Ovary (tissue), 9 donors: ENCODE results near the gene WBP11. TPM values are rescaled to one million over a fixed set of nuclear protein-coding genes. Genes with fewer than 3 reads are reported as not detected.
A peak's percentile ranks its signal among the peaks of the same experiment; 100 is the strongest.
"Not testable (repeated sequence)": the region's sequence is repeated elsewhere in the genome, so short reads cannot be mapped to it uniquely, and the experiment has no call there.

Source experiments
- DNase-seq, 5 donors: peaks; one replicate each; pipeline ENCODE4 v3.0.0-alpha.2; 2019 to 2020
- H3K27ac ChIP-seq, 2 donors: fragments of 200-600 bp; one replicate each; pipeline versions ENCODE4 v1.5.1 to v1.8.0; 2019 to 2022
- H3K27me3 ChIP-seq: fragments of 200-600 bp; one replicate; pipeline ENCODE4 v1.8.0; 2022
- H3K36me3 ChIP-seq: fragments of 200-600 bp; sonication (generic); one replicate; pipeline ENCODE4 v1.5.1; 2019
- H3K4me1 ChIP-seq: one replicate; pipeline ENCODE4 v1.8.1; 2013; ENCODE audit warnings: mild to moderate bottlenecking, moderate library complexity; ENCODE audit not compliant: insufficient read depth
- H3K4me3 ChIP-seq: fragments of 200-600 bp; sonication (generic); one replicate; pipeline ENCODE4 v1.5.1; 2017
- H3K9me3 ChIP-seq, 2 donors: fragments of 200-600 bp in 1 of 2; sonication (generic) in 1 of 2; one replicate each; pipeline versions ENCODE4 v1.5.1 to v1.8.1; 2013 to 2019; ENCODE audit warnings: mild to moderate bottlenecking in 1 of 2, moderate library complexity in 1 of 2
- EP300 ChIP-seq: sonication (generic); formaldehyde crosslinking; IDR thresholded peaks from one replicate; pipeline ENCODE4 v1.6.1; 2017; ENCODE audit warnings: antibody characterized with exemption
- POLR2A ChIP-seq: fragments of 450-650 bp; IDR thresholded peaks from one replicate; pipeline ENCODE4 v1.6.1; 2017; ENCODE audit warnings: antibody characterized with exemption, mild to moderate bottlenecking, moderate library complexity
- WGBS, 3 donors: extraction: QIAGEN DNeasy Blood & Tissue Kit in 1 of 3; methylation state at CpG; one replicate each; pipeline versions ENCODE4 v1.1.5 to v1.1.7; 2013 to 2017; 5-methylcytosine and 5-hydroxymethylcytosine counted together
- intact Hi-C, 4 donors: fragments of 100-400 bp; cut with DNase I; formaldehyde crosslinking; loops; one replicate each; pipeline versions ENCODE4 v1.11.0 to v1.15.1; 2022 to 2023
- polyA plus RNA-seq, 2 donors: library from polyadenylated mRNA; stranded (reverse); fragments of 200-250 nt in 1 of 2; fragments of 350-450 nt in 1 of 2; fragmentation: Illumina TruSeq in 1 of 2; extraction: RNeasy Lipid Tissue Mini Kit (QIAGEN cat#74804) in 1 of 2; gene quantifications; one replicate each; pipeline ENCODE4 v1.2.3, GENCODE V29; 2013 to 2014
- total RNA-seq, 7 donors: library from RNA; depleted of rRNA in 2 of 7; stranded (reverse); fragments of >200 nt in 2 of 7; fragmentation: NEBNext Ultra II Directional in 3 of 7; extraction: Animal tissue kit (Norgen Biotek cat#: 25700) in 3 of 7; gene quantifications; one replicate each; pipeline versions ENCODE4 v1.1.0 to v1.2.4, GENCODE V29; 2016 to 2023
- TF ChIP-seq, protein P1 (sequence below), 3 donors: fragments of 450-650 bp in 2 of 3; fragments of 200-600 bp in 1 of 3; IDR thresholded peaks; one replicate each; pipeline versions ENCODE4 v1.5.1 to v1.8.0; 2016 to 2022; ENCODE audit warnings: antibody characterized with exemption in 3 of 3, mild to moderate bottlenecking in 1 of 3
- donor health status: DM: no; HTN: no; CAD: no; lungs with moderate emphysema.
- donor health status: DM: no; HTN: no; CAD: no.
- donor health status: Bipolar disorder and iron deficiency.
- donor health status: DM: yes; HTN: yes; CAD: no.
- donor health status: DM: no; HTN: no; CAD: no.
- donor health status: DM: yes; HTN: yes; CAD: no.

WBP11 gene
- total and polyA plus RNA-seq, 9 donors = 12.9 to 84.1 (median 50.5) TPM

DNA sequence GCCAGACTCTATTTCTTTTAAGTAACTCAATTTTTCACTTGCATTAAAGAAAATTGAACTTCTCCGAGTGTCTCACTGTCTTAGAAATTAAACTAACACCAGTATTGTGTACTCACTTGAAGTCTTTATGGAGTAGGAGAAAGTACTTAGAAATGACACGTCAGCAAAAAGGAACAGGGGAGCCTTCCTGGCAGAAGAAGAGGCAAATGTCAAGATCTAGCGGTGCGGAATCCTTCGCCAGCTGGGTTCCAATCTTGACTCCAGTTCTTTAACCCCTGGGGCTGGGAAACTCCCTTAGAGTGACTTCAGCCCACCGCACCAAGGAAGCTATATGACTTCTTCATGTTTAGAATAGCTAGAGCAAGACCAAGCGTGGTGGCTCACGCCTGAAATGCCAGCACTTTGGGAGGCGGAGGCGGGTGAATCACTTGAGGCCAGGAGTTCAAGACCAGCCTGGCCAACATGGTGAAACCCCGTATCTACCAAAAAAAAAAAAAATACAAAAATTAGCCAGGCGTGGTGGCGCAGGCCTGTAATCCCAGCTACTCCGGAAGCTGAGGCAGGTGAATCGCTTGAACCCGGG, 34.4 kb downstream of the WBP11 start:
- intact Hi-C loops = no loop called here
- Histone ChIP-seq H3K4me1 (no peaks in the 10 kb centered on the region), H3K27ac (peak overlapping the region; percentile 74 to 91), H3K9me3 (no peaks in the 10 kb centered on the region), H3K27me3 (no peaks in the 10 kb centered on the region), H3K4me3 (peak overlapping the region; percentile 81), H3K36me3 (no peaks in the 10 kb centered on the region)
- peak; percentile 18 to 45 (median 32) for DNase-seq
- TF ChIP-seq POLR2A = no peak
- TF ChIP-seq, protein P1, sequence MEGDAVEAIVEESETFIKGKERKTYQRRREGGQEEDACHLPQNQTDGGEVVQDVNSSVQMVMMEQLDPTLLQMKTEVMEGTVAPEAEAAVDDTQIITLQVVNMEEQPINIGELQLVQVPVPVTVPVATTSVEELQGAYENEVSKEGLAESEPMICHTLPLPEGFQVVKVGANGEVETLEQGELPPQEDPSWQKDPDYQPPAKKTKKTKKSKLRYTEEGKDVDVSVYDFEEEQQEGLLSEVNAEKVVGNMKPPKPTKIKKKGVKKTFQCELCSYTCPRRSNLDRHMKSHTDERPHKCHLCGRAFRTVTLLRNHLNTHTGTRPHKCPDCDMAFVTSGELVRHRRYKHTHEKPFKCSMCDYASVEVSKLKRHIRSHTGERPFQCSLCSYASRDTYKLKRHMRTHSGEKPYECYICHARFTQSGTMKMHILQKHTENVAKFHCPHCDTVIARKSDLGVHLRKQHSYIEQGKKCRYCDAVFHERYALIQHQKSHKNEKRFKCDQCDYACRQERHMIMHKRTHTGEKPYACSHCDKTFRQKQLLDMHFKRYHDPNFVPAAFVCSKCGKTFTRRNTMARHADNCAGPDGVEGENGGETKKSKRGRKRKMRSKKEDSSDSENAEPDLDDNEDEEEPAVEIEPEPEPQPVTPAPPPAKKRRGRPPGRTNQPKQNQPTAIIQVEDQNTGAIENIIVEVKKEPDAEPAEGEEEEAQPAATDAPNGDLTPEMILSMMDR (IDR thresholded peaks at IDR 0.05) = no peak
- no peak for TF ChIP-seq EP300
- 21 to 34% (median 27%) methylated on average over 15 to 16 of the region's 16 CpGs for WGBS, 3 donors

DNA sequence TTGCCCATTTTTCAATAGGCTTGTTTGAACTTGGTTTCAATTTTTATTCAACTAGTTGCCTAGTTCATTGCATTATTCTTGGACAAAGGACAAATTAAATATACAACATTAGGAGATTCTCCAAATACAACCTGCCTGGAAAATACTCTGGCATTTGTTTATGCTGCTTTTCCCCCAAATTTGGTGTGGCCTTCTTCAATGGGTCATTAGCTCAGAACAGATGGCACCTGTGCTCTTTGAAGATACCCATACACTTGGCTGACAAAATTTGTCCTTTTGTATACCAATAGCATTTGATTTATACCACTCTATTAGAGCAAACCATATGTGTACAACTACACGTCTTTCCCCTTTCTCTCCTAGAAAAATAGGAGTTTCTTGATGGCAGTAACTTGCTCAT, 35.7 kb downstream of the WBP11 start:
- no peaks in the 10 kb centered on the region for H3K4me1 ChIP-seq
- H3K36me3 ChIP-seq = no peaks in the 10 kb centered on the region
- intact Hi-C loops = no loop called here
- no peaks in the 10 kb centered on the region for H3K9me3 ChIP-seq
- DNase-seq = no peak
- TF ChIP-seq POLR2A (no peak), EP300 (no peak)
- TF ChIP-seq, protein P1 (IDR thresholded peaks at IDR 0.05) = no peak
- H3K27ac ChIP-seq = no peak overlapping the region
- no peak overlapping the region for H3K4me3 ChIP-seq
- no peaks in the 10 kb centered on the region for H3K27me3 ChIP-seq
- WGBS, 3 donors = 84 to 88% (median 86%) methylated on average over 1 of the region's 1 CpG

DNA sequence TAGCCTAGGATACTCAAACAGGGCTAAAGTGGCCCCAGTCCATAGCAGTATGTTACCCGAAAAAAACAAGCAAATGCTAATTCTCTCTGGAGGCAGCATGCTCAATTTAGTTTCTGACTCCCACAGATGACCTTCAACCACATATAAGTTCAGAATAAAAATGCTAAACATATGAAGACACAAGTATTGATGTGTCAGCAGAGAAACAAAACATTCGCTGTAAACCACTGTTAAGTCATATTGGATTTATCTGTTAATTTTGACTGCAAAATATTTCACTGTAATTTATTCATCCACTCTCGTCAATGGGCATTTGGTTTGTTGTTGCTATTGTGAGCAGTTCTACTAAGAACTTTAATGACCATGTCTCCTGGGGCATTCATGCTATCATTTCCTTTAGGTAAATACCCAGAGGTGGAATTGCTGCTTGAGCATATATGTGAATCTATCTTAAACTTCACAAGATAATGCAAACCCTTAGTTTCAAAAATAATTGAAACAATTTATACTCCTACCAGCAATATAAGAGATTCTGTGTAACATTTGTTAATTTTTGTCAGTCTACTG, 36.5 kb downstream of the WBP11 start:
- Histone ChIP-seq H3K9me3 (no peaks in the 10 kb centered on the region), H3K36me3 (no peaks in the 10 kb centered on the region), H3K27me3 (no peaks in the 10 kb centered on the region), H3K4me3 (no peak overlapping the region), H3K4me1 (no peaks in the 10 kb centered on the region), H3K27ac (no peak overlapping the region)
- no peak for DNase-seq
- intact Hi-C loops = no loop called here
- TF ChIP-seq EP300 = no peak
- TF ChIP-seq, protein P1 (IDR thresholded peaks at IDR 0.05) = no peak
- TF ChIP-seq POLR2A = no peak
- 49 to 69% (median 60%) methylated on average over 3 of the region's 3 CpGs for WGBS, 3 donors

DNA sequence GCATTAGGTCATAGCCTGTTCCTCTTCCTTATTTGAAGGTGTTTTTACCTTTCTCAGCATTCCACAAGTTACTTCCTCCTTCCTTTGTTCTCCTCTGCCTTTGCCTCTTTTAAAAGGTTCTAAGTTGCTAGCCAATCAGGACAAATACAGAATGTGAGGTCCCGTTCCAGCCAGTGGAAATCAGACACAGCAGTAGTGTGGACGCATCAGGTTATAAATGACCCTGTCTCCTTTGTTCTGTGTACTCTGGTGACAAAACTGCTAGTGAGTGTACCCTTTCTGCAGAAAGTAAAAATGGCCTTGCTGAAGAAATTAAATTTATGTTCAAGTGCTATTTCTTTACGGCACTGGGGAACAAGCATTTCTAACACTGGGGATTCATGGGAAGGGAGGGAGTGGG, 37.3 kb downstream of the WBP11 start:
- H3K4me3 ChIP-seq, H3K9me3 ChIP-seq, DNase-seq, H3K27ac ChIP-seq, H3K4me1 ChIP-seq, intact Hi-C loops, H3K36me3 ChIP-seq, H3K27me3 ChIP-seq: not testable (repeated sequence)
- 95 to 98% (median 98%) methylated on average over 3 of the region's 3 CpGs for WGBS, 3 donors

DNA sequence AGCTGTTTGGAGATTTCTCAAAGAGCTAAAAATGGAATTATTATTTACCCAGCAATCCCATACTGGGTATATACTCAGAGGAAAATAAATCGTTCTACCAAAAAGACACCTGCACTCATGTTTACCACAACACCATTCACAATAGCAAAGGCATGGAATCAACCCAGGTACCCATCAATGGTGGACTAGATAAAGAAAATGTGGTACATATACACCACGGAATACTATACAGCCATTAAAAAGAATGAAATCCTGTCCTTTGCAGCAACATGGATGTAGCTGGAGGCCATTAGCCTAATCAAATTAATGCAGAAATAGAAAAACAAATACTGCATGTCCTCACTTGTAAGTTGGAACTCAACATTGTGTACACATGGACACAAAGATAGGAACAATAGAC, 37.9 kb downstream of the WBP11 start:
- H3K4me3 ChIP-seq = no peak overlapping the region
- no peak for DNase-seq
- no peaks in the 10 kb centered on the region for H3K9me3 ChIP-seq
- no peak overlapping the region for H3K27ac ChIP-seq
- no peaks in the 10 kb centered on the region for H3K27me3 ChIP-seq
- 94 to 99% (median 96%) methylated on average over 2 of the region's 2 CpGs for WGBS, 3 donors
- H3K4me1 ChIP-seq = no peaks in the 10 kb centered on the region
- H3K36me3 ChIP-seq = no peaks in the 10 kb centered on the region
- intact Hi-C loops = no loop called here
- TF ChIP-seq, protein P1 (IDR thresholded peaks at IDR 0.05) = no peak
- TF ChIP-seq POLR2A = no peak
- TF ChIP-seq EP300 = no peak

DNA sequence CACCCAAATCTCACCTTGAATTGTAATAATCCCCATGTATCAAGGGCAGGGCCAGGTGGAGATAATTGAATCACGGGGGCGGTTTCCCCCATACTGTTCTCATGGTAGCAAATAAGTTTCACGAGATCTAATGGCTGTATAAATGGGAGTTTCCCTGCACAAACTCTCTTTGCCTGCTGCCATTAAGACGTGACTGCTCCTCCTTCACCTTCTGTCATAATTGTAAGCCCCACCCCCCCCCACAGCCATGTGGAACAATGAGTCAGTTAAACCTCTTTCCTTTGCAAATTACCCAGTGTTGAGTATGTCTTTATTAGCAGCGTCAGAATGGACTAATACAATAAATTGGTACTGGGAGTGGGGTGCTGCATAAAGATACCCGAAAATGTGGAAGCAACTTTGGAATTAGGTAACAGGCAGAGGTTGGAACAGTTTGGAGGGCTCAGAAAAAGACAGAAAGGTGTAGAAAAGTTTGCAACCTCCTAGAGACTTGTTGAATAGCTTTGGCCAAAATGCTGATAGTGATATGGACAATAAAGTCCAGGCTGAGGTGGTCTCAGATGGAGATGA, 43.5 kb downstream of the WBP11 start:
- not testable (repeated sequence) for H3K4me3 ChIP-seq, H3K27ac ChIP-seq, DNase-seq, H3K9me3 ChIP-seq, H3K4me1 ChIP-seq, H3K36me3 ChIP-seq, H3K27me3 ChIP-seq
- intact Hi-C loops = loop anchor here in 2 of 4 donors (5.0 to 10.0 kb wide), 2 partner anchors 198 to 525 kb away; no protein-coding TSS in a partner anchor
- 77 to 79% (median 79%) methylated on average over 6 of the region's 6 CpGs for WGBS, 3 donors
